OCI-LY1 (cell line): ENCODE results near the gene BLMH.

Source experiments
- H2AFZ ChIP-seq: fragments of 200-600 bp; sonication (generic), shearing (Covaris generic); 2 replicates; pipeline ENCODE4 v1.6.0; 2014; ENCODE audit warnings: antibody characterized with exemption, mild to moderate bottlenecking, low read length
- H3F3A ChIP-seq: fragments of 200-600 bp; sonication (generic), shearing (Covaris generic); 2 replicates; pipeline ENCODE4 v1.6.0; 2014; ENCODE audit warnings: mild to moderate bottlenecking, antibody characterized with exemption, low read length, moderate library complexity; ENCODE audit not compliant: insufficient read depth
- H3K27ac ChIP-seq: fragments of 200-600 bp; sonication (generic); 2 replicates; pipeline ENCODE4 v1.5.1; 2014; ENCODE audit warnings: low read length, mixed run types, mild to moderate bottlenecking, low read depth; ENCODE audit not compliant: poor library complexity, severe bottlenecking
- H3K27me3 ChIP-seq: fragments of 200-600 bp; sonication (generic); 2 replicates; pipeline ENCODE4 v1.6.0; 2014; ENCODE audit warnings: antibody characterized with exemption, mild to moderate bottlenecking, low read length, moderate library complexity; ENCODE audit not compliant: insufficient read depth
- H3K36me3 ChIP-seq: fragments of 200-600 bp; sonication (generic); 2 replicates; pipeline ENCODE4 v1.6.1; 2014; ENCODE audit warnings: mild to moderate bottlenecking, antibody characterized with exemption, low read length, moderate library complexity, mixed read lengths; ENCODE audit not compliant: insufficient read depth
- H3K4me1 ChIP-seq: fragments of 200-600 bp; sonication (generic); 2 replicates; pipeline ENCODE4 v1.5.1; 2014; ENCODE audit warnings: mild to moderate bottlenecking, low read length, moderate library complexity; ENCODE audit not compliant: insufficient read depth, severe bottlenecking
- H3K4me2 ChIP-seq: fragments of 200-600 bp; sonication (generic), shearing (Covaris generic); 2 replicates; pipeline ENCODE4 v1.6.1; 2014; ENCODE audit warnings: low read length
- H3K4me3 ChIP-seq: fragments of 200-600 bp; sonication (generic); 2 replicates; pipeline ENCODE4 v1.5.1; 2014; ENCODE audit warnings: low read length, low read depth, mild to moderate bottlenecking, mixed read lengths; ENCODE audit not compliant: poor library complexity, severe bottlenecking
- H3K79me2 ChIP-seq: fragments of 200-600 bp; shearing (Covaris generic); 2 replicates; pipeline ENCODE4 v1.6.1; 2016; ENCODE audit warnings: mixed run types, low read length, mixed read lengths; ENCODE audit not compliant: insufficient read depth
- H3K9ac ChIP-seq: fragments of 200-600 bp; sonication (generic), shearing (Covaris generic); 2 replicates; pipeline ENCODE4 v1.6.1; 2014; ENCODE audit warnings: mild to moderate bottlenecking, low read length, mixed read lengths
- H3K9me2 ChIP-seq: fragments of 200-600 bp; sonication (generic), shearing (Covaris generic); 2 replicates; pipeline ENCODE4 v1.6.1; 2014; ENCODE audit warnings: low read depth, mild to moderate bottlenecking, low read length, mixed read lengths
- H3K9me3 ChIP-seq: fragments of 200-600 bp; shearing (Covaris generic); 2 replicates; pipeline ENCODE4 v1.6.1; 2014; ENCODE audit warnings: low read length, mixed read lengths
- H4K20me1 ChIP-seq: fragments of 200-600 bp; sonication (generic), shearing (Covaris generic); 2 replicates; pipeline ENCODE4 v1.6.0; 2016; ENCODE audit warnings: mild to moderate bottlenecking, low read length; ENCODE audit not compliant: insufficient read depth
- CTCF ChIP-seq: fragments of 200-600 bp; sonication (generic), shearing (Covaris generic); IDR thresholded peaks from 2 replicates; pipeline ENCODE4 v1.5.1; 2017; ENCODE audit warnings: mild to moderate bottlenecking, antibody characterized with exemption, low read length, moderate library complexity, mixed read lengths
- EZH2 ChIP-seq: fragments of 200-600 bp; sonication (generic), shearing (Covaris generic); IDR thresholded peaks from 2 replicates; pipeline ENCODE4 v1.8.0; 2017; ENCODE audit warnings: borderline replicate concordance, mixed run types, mild to moderate bottlenecking, antibody characterized with exemption, low read length, moderate library complexity, mixed read lengths

Gene BLMH

DNA sequence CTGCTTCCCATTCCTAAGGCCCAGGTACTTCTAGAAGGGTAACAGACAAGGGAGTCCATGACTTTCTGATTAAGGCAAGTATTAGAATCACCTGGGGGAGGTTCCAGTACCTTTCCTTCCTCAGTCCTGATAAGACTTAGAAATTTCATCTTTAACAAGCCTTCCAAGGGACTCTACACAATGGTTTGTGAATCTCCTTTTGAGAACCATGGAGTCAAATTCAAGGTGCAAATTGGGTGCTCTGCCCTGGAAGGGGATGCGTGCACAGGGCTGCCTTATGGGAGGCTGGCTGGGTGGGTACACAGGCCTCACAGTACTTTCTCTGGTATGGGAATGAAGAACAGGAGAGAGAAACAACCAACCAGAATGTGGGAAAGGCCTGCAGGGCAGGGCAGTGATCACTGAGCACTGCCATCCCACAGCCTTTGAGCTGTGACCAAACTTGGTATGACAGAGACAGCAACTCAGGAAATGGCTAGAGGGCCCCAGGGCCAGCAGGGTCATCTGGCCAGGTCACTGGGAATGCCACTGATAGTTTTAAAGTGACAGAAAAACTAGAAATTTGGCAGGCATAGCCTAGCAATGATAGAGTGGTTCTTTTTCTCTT, 45.8 kb upstream of the BLMH start:
- Histone ChIP-seq H3K9me3 (no peaks in the 10 kb centered on the region), H3K27ac (no peak overlapping the region), H3K9me2 (no peaks in the 10 kb centered on the region), H2AFZ (no peak overlapping the region), H3K4me2 (no peak overlapping the region), H3K79me2 (no peaks in the 10 kb centered on the region), H3K27me3 (no peaks in the 10 kb centered on the region), H4K20me1 (no peaks in the 10 kb centered on the region), H3K4me3 (no peak overlapping the region), H3K36me3 (no peaks in the 10 kb centered on the region), H3K9ac (no peak overlapping the region), H3K4me1 (peaks cover 29% of the 10 kb centered on the region), H3F3A (no peaks in the 10 kb centered on the region)
- TF ChIP-seq EZH2: no peak
- TF ChIP-seq CTCF: no peak

GRCh38 chr17:30336369-30337171, 44.8 kb upstream of the BLMH start:
- Histone ChIP-seq H3K9me3 (no peaks in the 10 kb centered on the region), H3K4me3 (no peak overlapping the region), H3K36me3 (no peaks in the 10 kb centered on the region), H3K9ac (no peak overlapping the region), H3K27me3 (no peaks in the 10 kb centered on the region), H3F3A (no peaks in the 10 kb centered on the region), H3K4me2 (peak overlapping the region; percentile 55; the same call in 1 of the 2 replicates), H4K20me1 (no peaks in the 10 kb centered on the region), H2AFZ (0 out of 2 replicates have a peak overlapping the region, but pooled peaks have one; percentile 60), H3K9me2 (no peaks in the 10 kb centered on the region), H3K4me1 (peaks cover 38% of the 10 kb centered on the region), H3K79me2 (no peaks in the 10 kb centered on the region), H3K27ac (no peak overlapping the region)
- no peak for TF ChIP-seq EZH2
- TF ChIP-seq CTCF: peak; percentile 96

GRCh38 chr17:30334421-30334820, 42.7 kb upstream of the BLMH start:
- Histone ChIP-seq H3K27ac (no peak overlapping the region), H3K4me1 (peaks cover 33% of the 10 kb centered on the region), H3K27me3 (no peaks in the 10 kb centered on the region), H3F3A (no peaks in the 10 kb centered on the region), H3K9me3 (no peaks in the 10 kb centered on the region), H3K4me3 (no peak overlapping the region), H3K4me2 (no peak overlapping the region), H3K36me3 (no peaks in the 10 kb centered on the region), H3K79me2 (no peaks in the 10 kb centered on the region), H3K9me2 (no peaks in the 10 kb centered on the region), H4K20me1 (no peaks in the 10 kb centered on the region), H2AFZ (no peak overlapping the region), H3K9ac (no peak overlapping the region)
- no peak for TF ChIP-seq CTCF
- no peak for TF ChIP-seq EZH2
